PC-3 (cell line): ENCODE results near the gene FGF23.

Experiments
- EZH2 ChIP-seq: fragments of 300-600 bp; sonication (generic); IDR thresholded peaks from one replicate; pipeline ENCODE4 v1.6.1; 2017; ENCODE audit warnings: antibody characterized with exemption, mild to moderate bottlenecking, low read length; ENCODE audit not compliant: unreplicated experiment
- EZH2phosphoT487 ChIP-seq: fragments of 300-600 bp; sonication (generic); IDR thresholded peaks from 2 replicates; pipeline ENCODE4 v1.6.1; 2018; ENCODE audit warnings: mild to moderate bottlenecking, antibody characterized with exemption, low read length, borderline replicate concordance

- TF ChIP-seq EZH2 (no peak), EZH2phosphoT487 (no peak)
Measured at GRCh38 chr12:4386801-4387200, 7.3 kb upstream of the FGF23 start.
